A204.1 (cell line): ENCODE measurements around the gene CYP3A5.

Experiments
- FAIRE-seq: peaks from 2 replicates; lab custom pipeline; 2012; peaks lifted over from hg19 to GRCh38; lab: Jason Lieb, UNC

The CYP3A5 gene

DNA sequence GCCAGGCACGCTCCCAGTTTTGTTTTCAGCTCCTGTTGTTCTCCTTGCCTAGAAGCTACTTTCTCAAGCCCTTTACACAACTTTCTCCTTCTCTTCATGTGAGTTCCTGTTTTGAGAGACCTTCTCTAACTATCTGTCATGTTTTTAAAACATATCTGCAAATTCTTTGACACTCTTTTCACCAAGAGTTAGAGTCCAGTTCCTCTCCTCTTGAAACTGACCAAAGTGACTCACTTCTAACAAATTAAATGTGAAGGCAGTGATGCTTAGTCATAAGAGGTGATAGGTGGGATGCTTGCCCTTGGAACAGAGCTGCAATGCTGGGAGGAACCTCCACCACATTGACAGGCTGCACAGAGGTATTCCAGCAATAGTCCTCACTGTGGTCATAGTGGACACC, 37.8 kb downstream of the CYP3A5 start:
- no peak for FAIRE-seq

DNA sequence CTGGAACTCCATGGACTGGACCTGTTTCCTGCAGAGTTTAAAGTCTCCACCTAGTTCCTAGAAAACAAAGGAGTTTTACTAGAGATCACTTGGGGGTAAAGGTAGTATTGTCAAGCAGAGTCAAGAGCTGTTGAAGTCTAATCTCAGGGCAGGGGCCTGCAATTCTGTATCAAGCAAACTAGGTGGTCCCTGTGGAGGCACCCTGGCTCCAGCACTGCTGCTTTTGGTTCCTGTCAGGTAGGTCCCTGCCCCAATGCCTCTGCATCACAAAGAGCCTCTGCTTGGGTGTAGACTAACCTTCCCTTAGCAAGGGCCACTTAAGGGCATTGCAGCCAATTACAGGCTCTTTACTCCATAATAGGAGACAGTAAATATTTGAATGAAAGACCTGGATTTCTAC, 40.5 kb downstream of the CYP3A5 start:
- FAIRE-seq: no peak

DNA sequence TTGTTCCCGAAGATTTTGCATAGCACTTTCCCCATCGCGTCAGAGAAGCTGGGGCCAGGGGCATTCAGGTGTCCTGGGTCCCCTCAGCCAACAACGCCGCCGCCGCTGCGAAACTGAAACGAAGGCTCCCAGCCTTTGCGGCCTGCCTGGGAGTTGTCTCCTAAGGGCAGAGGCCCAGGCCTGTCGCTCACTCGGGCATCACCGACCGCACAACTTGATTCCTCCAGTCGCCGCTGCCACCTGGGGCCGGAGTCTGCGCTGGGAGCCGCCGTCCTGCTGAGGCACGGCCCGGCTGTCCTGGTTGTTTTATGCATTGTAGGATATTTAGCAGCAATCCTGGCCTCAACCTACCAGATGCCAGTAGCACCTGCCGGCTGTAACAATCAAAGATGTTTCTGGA, 41.1 kb downstream of the CYP3A5 start:
- no peak for FAIRE-seq

DNA sequence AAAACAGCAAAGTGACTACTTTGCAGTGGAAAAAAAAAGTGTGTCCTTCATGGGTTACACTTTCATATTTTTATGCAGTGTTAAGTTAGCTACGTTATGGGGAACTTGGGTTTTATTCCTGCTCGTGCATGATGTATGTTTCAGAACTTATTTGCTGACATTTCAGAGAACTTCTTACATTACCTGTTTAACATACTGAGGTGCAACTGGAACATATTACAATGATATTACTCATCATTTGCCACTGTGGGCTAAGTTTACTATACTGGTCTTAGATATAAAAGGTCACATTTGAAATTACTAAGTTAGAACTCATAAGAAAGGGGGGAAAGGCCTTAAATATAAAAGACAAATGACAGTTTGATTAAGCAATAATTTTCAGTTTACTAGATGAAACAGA, 42.4 kb downstream of the CYP3A5 start:
- peak; percentile 3 for FAIRE-seq

DNA sequence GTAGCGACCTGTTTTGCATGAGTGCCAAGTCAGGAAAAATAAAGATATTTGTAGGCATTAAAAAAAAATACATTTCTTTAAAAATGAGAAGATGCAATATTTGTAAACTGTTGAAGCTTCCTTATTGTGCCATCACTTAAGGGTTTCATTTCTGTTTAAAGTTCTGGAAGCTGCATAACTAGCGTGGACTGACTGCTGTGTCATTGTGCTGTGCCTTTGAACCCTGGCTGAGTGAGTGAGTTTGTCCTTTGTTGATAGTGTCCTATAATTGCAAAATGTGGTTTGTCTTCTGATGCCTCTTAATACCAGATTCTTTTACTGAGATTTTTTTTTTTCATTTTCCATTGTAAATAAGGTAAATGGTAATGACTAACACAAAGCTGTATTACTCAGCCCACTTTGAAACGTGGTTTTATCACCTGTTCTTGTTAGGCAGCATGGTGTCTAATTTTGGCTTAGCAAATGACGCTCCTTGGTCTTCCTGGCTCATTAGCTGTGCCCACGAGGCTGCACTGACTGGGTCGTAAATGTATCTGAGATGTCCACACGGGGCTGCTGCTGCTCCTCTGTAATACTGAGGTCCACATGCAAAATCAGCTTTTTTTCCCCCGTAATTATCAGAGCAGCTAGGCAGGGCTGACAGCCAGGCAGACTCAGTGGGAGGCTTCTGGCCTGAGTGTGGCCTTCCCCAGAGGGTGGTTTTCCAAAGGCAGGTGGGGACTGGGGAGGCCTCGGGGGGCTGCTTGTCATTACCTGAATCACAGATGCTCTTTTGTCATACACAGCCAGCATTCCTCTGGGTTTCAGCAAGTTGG, 48.3 kb downstream of the CYP3A5 start:
- FAIRE-seq: no peak

DNA sequence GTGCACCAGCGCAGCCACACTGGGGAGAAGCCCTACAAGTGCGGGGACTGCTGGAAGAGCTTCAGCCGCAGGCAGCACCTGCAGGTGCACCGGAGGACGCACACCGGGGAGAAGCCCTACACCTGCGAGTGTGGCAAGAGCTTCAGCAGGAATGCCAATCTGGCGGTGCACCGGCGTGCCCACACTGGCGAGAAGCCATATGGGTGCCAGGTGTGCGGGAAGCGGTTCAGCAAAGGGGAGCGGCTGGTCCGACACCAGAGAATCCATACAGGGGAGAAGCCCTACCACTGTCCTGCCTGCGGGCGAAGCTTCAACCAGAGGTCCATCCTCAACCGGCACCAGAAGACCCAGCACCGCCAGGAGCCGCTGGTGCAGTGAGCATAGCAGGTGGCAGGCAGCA, 50.2 kb downstream of the CYP3A5 start:
- FAIRE-seq: no peak

DNA sequence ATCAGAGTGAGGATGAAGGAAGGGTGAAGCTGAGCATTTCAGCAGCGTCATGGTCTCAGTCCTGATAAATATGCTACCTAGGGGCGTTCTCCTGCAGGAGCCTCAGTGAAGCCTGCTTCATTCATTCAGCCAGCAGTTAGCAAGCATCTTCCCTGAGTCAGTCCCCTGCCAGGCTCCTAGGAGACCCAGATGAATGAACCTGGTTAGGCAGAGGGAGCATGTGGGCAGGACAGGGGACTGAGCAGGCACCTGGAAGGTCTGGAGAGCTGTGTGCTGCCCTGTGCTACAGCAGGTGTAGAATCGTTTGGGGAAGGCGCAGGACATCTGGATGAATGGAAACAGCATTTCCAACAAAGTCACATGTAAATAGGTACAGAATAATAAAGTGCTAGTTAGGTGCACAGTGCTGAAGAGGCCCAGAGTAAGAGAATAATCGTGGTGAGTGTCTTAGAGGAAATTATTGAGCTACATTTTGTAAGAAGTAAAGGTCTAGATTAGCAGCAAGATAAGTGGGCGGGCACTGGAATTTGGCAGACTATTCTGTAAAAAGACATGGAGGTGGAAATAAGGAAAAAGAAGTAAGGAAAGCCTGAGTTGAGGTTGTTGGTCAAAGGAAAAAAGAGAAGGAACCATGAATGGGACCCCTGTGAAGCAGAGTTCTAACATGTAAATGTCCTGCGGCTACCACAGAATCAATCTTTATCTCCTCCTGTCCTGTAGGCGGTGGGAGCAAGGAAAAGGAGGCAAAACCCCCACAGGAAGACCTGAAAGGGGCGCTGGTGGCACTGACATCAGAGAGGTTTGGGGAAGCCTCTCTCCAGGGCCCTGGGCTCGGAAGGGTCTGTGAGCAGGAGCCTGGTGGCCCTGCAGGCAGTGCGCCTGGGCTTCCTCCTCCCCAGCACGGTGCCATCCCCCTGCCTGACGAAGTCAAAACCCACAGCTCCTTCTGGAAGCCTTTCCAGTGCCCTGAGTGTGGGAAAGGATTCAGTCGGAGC, 51.0 kb downstream of the CYP3A5 start:
- FAIRE-seq: no peak

DNA sequence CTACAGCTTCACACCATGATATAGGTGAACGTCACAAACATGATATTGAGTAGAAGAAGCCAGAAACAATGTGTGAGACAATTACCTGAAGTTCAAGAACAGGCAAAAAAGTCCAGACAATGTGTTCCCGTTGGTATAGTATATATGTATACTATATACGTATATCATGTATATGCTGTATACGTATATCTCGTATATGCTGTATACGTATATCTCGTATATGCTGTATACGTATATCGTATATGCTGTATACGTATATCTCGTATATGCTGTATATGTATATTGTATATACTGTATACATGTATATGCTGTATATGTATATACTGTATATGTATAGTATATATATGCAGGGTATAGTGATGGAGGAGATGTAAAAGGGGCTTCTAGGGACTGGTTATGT, 52.3 kb downstream of the CYP3A5 start:
- FAIRE-seq: peak; percentile 63

DNA sequence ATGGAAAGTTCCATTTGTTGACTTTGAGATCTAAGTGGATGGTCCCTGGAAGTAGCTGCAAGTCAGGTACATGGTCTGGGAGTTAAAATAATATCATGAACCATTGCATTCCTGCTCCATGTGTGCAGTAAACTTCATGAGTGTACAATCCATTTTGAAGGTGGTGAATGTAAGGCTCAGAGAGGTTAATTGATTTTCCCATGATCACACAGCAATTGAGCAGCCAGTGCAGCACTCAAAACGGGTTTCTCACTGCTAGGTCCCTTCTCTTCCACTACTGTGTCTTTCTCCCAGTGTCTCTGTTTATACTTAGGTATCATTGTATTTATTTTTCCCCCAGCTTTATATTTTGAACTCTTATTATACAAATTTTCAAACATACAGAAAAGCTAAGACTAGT, 53.1 kb downstream of the CYP3A5 start:
- no peak for FAIRE-seq

DNA sequence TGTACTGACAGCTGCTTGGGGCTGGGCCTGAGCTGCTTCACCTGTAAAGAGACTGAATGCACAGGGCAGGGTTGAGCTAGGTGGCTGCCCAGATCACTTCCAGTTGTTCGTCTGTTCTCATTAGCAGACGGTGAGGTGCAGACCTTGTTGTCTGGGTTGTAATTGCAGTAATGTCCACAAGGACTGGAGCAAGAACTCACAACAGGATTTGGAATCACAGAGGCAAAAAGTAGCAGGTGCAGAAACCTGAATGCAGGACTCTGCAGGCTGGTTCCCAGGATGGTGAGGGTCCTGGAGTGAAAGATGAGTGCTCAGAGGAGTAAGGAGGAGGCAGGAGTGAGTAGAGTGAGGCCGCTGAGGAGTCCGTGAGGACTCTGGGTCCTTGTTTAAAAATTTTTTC, 53.8 kb downstream of the CYP3A5 start:
- FAIRE-seq: no peak

DNA sequence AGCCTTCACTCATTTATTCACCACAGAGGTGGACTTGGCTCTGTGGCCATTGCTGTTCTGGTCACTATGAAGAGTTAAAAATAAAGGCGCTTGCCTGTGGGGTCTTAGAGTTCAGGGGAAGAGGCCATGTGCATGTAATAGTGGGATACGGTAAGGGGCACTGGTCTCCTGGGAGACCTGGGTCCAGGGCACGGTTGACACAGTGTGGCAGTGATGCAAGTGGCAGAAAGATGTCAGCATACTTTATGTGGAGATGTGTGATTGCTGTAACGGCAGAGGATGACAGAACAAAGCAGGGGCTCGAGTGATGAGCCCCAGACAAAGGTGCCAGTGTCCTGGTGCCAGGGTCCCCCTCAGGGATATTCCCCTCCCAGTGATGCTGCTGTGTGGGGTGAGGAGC, 54.5 kb downstream of the CYP3A5 start:
- FAIRE-seq: no peak

DNA sequence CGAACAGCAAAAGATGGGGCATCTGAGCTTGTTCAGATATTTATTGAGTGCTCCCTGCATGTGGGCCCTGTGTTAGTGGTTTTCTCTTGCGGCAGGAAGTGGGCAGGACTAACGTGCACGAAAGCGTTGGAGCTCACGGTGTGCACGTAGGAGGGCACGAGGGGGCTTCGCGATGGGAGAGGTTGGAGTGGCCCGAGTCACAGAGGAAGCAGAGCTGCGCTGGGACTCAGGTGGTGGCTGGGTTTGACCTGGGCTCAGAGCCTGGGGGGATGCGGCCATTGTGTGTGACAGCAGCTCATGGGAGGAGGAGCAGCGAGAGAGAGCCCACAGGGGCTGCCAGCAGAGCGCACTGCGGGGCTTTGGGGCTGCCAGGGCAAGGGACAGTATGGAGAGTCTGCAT, 55.3 kb downstream of the CYP3A5 start:
- FAIRE-seq: no peak

DNA sequence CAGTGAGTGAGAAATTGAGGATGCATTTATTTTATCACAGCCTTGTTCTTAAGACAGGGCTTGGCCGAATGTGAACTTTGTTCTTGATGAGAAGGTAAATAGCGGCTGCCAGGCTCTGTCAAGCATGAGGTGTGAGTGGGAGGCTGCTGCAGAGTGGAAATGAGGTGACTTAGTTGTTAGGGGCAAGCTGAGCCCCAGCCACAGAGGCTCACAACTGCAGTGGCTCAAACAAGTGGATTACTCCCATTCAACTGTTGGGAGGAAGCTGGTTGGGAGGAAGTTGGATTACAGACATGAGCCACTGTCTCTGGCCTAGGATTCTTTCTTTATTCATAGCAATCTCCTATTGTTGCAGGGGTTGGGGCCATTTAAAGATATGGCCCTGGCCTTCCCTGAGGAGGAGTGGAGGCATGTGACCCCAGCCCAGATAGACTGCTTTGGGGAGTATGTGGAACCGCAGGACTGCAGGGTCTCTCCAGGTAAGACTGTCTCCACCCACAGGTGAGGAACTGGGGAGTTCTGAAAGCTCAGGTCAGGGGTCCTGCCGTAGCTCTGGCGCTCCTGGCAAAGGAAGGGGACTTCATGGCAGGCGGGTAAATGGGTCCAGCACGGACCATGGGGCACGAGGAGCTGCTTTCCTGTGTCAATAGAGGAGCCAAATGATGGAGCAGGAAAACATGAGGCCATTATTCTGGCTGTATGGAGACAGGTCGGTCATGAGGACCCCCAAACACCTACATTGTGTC, 55.9 kb downstream of the CYP3A5 start:
- FAIRE-seq: no peak

DNA sequence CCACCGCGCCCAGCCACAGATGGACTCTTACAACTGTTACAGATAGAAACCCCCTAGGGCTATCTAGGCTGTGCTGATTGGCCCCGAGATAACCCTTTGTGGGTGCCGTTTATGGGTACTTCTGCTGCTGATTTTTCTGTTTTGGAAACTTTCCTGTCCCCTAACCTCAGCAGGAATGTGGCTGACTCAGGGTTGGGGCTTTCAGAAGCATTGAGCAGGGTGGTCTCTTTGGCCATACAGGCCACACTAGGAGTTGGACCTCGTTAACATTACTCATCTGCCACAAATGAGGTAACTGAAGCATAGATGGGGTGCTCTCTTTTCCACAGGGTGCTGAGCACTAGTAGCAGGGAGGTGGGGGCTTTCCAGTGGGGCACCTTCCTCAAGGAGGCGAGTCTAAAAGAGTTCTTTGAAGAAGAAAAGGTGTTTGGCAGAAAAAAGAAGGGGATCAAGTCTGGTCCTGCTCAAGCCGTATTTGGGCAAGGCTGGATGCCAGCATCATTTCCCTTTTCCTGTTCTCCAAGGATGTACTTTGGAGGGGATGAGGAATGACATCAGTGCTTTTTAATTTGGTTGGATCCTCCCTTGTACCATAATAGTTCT, 56.6 kb downstream of the CYP3A5 start:
- FAIRE-seq: no peak

DNA sequence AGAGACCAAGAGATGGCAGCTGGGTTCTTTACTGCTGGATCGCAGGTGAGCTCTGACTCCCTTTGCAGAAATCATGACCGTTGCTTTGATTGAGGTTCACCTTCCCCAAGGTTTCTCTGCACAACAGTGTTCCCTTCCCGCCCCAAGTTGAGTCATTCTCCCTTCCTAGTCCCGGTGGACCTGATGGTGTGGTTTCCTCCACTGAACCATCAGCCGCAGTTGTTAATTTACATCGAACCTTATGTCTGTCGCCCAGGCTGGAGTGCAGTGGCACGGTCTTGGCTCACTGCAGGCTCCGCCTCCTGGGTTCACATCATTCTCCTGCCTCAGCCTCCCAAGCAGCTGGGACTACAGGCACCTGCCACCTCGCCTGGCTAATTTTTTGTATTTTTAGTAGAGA, 57.2 kb downstream of the CYP3A5 start:
- no peak for FAIRE-seq

DNA sequence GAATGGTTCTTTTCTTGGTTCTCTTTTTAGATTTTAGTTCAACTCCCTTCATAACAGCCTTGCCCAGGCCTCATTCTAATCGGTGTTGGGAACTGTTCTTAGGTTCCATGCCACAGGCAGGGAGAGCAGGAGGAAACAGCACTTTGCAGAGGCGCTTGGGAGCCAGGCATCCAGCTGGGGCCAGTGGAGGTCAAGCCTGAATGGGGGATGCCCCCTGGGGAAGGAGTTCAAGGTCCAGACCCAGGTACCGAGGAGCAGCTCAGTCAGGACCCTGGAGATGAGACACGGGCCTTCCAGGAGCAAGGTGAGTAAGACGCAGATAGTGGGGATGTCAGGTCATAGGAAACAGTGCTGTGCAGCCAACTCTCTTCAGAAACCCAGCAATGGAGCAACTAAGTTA, 58.5 kb downstream of the CYP3A5 start:
- FAIRE-seq: no peak

DNA sequence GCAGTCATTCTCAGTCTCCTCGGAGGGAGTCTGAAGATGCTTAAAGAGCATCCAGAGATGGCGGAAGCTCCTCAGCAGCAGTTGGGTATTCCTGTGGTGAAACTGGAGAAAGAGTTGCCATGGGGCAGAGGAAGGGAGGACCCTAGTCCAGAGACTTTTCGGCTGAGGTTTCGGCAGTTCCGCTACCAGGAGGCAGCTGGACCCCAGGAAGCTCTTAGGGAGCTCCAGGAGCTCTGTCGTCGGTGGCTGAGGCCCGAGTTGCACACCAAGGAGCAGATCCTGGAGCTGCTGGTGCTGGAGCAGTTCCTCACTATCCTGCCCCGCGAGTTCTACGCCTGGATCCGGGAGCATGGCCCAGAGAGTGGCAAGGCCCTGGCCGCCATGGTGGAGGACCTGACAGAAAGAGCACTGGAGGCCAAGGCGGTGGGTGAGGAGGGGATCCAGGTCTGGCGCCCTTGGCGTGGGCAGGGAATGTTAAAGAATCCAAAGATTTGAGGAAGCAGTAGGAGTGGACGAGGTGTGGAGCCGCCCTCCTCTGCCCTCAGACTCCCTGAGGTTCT, 60.1 kb downstream of the CYP3A5 start:
- FAIRE-seq: no peak

DNA sequence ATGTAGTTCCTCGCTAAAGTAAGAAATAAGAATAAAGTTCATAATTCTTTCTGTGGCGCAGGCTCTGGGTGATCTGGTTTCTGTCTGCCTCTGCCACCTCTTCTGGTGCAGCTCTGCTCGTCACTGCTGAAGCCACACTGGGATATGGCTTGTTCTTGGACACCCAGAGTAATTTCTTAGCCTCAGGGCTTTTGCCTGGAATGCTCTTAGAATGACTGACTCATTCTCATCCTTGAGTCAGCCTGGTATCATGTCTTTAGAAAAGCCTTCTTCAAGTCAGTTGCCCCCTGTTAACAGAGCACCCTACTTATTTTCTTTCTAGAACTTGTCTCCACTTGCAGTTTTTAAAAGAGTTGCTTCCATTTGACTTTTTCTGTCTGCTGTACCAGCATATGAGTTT, 61.1 kb downstream of the CYP3A5 start:
- no peak for FAIRE-seq

DNA sequence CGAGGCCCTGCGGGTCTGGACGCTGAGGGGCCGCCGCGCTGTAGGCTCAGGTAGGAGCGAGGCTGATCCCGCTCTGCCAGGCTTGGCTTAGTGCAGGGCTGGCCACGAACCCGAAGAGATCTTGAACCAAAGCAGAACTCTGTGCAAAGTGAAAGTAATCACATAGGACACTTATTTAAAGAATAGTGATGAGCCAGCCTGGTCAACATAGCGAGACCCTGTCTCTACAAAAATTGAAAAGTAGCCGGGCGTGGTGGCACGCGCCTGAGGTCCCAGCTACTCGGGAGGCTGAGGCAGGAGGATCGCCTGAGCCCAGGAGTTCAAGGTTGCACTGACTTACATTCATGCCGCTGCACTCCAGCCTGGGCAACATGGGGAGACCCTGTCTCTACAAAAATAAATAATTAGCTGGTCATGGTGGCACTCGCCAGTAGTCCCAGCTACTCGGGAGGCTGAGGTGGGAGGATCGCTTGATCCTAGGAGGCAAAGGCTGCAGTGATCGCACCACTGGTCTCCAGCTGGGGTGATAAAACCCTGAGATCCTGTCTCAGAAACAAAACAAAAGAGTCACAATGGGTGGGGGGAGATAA, 62.5 kb downstream of the CYP3A5 start:
- no peak for FAIRE-seq

DNA sequence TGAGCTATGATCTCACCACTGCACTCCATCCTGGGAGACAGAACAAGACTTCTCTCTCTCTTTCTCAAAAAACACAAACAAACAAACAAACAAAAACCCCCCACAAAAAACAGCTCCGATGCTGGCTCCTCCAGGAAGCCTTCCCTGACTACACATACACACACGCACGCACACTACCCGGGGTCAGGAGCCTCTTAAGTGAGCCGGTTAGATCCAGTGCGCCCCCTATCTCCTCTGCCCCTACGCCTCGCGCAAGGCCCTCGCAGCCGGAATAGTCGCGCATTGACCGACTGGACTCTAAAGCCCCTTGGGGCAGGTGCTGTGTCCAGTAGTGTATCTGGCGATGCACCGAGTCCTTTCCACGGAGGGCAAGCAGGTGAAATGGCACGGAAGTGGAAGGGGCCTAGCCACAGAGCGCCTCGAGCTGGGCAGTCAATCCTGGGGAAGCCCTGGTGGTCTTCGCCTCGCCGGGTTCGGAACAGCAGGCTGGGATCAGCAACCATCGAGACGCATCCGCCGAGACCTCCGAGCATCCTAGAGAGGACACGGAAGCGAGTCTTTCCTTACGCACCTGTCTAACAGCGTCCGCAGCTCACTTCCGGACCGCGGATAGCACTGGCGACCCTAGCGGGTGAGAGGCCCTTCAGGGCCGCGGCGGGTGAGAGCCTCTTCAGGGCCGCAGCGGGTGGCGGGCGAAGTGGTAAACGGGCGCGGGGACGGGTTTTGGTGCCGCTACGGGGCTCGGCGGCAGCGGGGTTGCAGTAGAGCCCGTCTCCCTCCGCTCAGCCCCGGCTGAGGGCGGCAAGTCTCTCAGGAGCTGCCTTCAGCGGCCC, 63.2 kb downstream of the CYP3A5 start, which contains the start of gene ZSCAN25:
Gene ZSCAN25 (plus strand): TSS at position 588 of the 833 bp plus-strand sequence. CDS start 2,661 bp downstream, outside the sequence.
- FAIRE-seq: peak; percentile 69
